ENCODE measurements around the gene PPP1R14C.
"Not testable (repeated sequence)": the region's sequence is repeated elsewhere in the genome, so short reads cannot be mapped to it uniquely, and the experiment has no call there.

The PPP1R14C gene

GRCh38 chr6:150142670-150143515 is at the start of gene PPP1R14C:
PPP1R14C (plus strand) TSS chr6:150143044; CDS start chr6:150143193, 149 bp downstream.
- DNase-seq = no peak

- DNase-seq = no peak
Observed at GRCh38 chr6:150093397-150093796, 49.4 kb upstream of the PPP1R14C start.

- DNase-seq = no peak
Observed at GRCh38 chr6:150098155-150098554, 44.7 kb upstream of the PPP1R14C start.

DNA sequence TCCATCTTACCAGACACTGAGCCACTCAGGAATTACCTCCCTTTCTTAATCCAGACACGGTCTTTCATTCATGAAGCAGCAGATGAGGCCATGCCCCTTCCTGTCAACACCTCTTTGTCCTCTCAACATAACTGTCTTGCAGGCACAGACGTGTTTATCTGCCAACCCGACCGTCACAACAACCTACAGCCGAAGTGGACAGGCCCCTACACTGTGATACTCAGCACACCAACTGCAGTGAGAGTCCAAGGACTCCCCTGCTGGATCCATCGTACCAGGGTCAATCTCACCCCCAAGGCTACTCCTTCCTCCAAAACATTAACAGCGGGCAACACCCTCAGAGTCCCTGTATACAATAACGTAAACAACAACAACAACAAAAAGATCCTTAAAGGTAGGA is 43.3 kb upstream of the PPP1R14C start:
- no peak for DNase-seq

- DNase-seq = no peak
Observed at GRCh38 chr6:150099953-150100352, 42.9 kb upstream of the PPP1R14C start.

DNA sequence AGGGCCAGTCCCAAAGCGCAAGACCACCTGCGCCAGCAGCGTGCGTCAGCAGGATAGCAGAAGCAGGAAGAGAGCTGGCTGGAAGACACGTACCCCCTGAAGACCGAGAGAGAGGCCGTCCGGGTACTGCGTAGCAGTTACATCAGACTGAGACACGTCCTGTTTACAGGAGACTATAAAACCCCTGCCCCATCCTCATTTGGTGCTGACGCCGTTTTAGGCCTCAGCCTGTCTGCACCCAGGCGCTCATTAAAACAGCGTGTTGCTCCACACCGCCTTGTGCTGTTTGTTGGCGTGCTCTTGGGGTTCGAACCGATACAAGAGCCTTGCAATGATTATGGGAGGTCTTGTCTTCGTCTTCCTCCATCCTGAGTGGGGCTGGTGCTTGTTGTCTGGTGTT is 42.1 kb upstream of the PPP1R14C start:
- DNase-seq = no peak

DNA sequence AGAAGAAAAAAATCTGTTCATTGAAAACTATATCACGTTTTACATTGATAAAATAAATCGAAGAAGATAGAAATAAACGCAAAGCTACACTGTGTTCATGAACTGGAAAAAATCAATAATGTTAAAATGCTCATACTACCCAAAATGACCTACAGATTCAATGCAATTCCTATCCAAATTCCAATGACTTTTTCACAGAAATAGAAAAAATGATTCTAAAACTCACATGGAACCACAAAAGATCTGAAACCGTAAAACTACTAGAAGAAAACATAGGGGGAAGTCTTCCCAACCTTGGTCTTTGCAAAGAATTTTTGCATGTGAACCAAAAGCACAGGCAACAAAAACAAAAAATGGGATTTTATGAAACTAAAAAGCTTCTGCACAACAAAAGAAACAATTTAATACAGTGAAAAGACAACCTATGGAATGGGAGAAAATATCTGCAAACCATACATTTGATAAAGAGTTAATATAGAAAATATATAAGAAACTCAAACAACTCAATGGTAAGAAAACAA is 40.0 kb upstream of the PPP1R14C start:
- no peak for DNase-seq

GRCh38 chr6:150112233-150112632 is 30.6 kb upstream of the PPP1R14C start:
- no peak for DNase-seq

DNA sequence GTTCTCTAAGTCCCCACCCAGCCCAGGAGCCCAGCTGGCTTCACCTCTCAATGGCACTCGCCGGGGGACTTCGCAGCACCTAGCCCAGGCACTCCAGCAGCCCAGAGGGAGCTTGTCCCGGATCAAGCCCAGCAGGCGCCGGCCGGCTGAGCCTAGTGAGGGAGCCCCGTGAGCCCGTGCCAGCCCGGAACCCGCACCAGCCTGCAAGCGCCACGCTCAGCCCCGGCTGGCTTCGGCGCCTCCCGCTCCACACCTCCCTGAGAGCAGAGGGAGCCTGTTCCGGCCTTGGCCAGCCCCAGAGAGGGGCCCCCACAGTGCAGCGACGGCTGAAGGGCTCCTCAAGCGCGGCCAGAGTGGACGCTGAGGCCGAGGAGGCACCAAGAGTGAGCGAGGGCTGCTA is 27.1 kb upstream of the PPP1R14C start:
- DNase-seq = no peak

- DNase-seq = no peak
Observed at GRCh38 chr6:150116200-150116800, 26.5 kb upstream of the PPP1R14C start.

DNA sequence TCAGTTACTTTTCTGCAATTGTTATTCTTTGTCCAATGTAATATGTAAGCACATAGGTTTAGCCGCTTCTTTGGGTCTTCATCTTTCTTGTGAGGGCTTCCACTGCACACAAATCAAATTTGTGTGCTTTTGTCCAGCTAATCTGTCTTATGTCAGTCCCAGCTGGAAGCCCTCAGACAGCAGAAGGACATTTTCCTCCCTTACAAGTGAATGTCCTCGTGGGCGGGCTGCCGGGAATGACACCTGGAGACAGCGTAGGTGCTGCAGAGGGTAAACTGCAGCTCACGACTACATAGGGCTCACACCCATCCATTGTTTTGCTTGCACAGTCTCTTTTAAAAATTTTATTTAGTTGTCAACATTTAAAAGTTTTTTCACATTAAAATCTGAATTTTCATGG is 24.6 kb upstream of the PPP1R14C start:
- DNase-seq = no peak

DNA sequence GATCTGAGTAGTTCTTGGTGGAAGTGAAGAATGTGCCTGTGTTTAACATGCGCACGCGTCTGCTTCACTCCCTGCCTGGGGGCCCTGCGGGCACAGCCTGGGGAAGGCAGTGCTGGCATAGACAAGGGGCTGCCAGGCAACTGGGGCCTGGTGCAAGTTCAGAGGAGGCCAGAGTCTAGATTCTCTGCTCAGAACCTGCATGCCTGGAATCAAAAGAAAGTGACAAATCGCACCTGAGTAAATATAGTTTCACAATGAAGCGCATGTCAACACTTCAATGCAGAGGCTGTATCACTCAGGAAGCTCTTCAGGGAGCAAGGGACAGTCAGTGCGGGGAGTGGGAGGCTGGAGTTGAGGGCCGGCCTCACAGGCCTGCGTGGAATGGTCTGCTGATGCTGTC is 24.2 kb upstream of the PPP1R14C start:
- no peak for DNase-seq

DNA sequence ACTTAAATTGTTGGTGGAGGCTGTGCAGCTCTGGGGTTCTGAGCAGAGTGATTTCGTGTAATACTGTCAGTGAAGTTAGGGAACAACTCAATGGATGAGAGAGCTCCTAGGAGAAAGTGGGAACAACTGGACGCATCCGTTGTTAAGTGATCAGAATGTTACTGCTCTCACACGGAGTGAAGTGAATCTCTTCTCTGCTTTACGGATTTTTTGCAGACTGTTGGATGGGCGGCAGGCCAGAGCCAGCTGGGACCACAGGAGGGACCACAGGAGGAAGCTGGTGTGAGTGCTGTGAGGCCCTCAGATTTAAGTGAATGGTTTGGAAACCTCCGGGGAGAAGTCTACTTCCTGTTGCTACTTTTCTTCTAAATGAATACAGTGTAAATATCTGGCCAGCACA is 23.7 kb upstream of the PPP1R14C start:
- DNase-seq = no peak

DNA sequence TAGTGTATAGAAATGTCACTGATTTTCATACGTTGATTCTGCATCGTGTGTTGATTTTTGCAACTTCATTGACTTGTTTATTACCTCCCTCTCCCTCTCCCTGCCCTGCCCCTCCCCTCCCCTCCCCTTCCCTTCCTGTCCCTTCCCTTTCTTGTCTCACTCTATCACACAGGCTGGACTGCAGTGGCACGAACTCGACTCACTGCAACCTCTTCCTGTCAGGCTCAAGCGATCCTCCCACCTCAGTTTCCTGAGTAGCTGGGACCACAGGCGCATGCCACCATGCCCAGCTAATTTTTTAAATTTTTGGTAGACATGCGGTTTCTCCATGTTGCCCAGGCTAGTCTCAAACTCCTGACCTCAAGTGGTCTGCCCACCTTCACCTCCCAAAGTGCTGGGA is 19.2 kb upstream of the PPP1R14C start:
- DNase-seq = no peak

- DNase-seq = no peak
Observed at GRCh38 chr6:150124235-150124634, 18.6 kb upstream of the PPP1R14C start.

DNA sequence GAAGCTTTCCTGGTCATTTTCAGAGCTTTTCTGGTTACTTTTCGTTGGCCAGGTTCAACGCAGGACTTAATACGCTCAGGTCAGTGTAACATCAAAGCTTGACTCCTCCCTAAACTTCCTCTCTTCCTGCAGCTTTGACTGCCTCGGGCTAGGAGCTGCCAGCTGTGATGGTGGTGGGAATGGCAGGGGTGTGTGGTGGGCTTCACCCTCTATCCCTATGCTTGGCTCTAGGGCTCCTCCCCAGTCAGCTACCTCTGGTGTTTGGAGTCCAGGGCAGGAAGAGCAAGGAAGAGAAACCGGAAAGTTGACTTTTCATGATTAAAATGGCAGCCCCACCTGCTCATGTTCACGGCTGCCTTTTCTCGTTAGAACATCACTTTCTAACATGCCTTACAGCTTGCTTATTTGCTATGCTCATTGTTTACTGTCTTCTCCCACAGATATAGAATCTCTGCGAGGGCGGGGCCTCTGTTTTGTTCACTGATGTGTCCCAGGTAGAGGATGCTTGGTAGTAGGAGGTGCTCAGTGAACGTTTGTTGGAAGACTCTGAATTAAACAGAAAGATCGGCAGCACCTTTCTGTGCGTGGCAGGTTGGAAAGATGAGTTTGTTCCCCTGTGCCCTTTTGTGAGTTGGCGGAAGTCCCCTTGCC is 16.1 kb upstream of the PPP1R14C start:
- no peak for DNase-seq

DNA sequence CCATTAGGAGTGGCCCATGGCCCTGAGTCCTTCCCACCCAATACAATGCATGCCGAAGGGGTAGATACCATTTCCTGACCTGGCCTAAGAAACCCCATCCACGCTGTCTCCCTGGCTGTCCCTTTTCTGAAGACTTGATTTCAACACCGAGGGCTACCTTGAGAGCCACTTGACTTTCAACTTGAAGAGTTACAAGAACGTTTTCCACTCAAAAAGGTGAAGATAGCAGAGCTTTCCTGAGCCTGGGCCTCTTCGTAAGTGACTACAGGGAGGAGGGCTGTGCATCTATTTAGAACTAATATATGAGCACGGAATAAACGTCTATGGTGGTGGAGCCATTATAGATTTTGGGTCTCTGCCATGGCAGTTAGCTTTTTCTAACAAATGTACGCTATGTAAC is 14.4 kb upstream of the PPP1R14C start:
- DNase-seq = no peak

DNA sequence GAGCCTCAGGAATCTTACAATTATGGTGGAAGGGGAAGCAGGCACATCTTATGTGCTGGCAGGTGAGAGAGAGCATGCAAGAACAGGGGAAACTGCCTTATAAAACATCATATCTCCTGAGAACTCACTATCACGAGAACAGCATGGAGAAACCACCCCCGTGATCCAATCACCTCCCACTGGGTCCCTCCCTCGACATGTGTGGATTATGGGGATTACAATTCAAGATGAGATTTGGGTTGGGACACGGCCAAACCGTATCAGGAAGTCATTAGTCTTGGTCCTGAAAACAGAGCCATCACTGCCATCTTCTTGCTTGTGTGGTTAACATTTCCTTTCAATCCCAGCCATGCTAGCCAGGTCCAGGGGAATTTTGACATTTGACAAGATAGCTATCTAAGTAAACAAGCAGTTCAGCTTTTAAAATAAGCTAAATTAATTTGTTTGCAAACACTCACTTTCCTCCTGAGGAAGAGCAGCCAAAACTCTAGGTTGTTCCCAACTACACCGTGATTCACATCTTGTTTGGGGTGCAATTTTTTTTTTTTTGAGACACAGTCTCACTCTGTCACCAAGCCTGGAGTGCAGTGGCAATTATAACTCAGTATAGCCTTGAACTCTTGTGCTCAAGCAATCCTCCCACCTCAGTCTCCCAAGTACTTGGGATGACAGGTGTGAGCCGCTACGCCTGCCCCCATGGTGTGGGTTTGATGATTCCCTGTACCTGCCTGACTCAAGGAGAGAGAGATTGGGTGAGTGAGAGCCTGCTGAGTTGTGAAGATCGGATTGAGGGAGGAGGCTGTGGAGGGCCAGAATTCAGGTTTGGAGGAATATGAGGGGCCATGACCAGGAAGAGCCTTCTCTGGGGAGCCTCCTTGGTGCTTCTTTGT is 13.0 kb upstream of the PPP1R14C start:
- DNase-seq = no peak

DNA sequence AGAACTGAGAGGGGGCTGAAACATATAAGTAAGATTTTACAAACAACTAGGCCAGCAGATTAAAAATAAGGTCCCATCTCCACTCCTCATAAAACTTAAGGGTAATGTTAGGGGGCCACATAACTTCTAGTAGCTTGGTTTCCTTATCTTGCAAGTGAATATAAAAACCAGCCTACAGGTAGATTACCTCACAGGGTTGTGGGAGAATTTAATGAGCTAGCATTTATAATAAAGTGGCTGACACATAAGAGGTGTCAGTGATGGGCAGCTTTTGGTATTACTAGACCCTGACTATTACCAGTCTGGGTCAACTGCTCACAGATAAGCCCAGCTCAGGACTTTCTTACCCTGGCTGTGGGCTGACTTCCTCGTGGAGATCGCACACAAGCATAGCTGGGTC is 9.2 kb upstream of the PPP1R14C start:
- no peak for DNase-seq

DNA sequence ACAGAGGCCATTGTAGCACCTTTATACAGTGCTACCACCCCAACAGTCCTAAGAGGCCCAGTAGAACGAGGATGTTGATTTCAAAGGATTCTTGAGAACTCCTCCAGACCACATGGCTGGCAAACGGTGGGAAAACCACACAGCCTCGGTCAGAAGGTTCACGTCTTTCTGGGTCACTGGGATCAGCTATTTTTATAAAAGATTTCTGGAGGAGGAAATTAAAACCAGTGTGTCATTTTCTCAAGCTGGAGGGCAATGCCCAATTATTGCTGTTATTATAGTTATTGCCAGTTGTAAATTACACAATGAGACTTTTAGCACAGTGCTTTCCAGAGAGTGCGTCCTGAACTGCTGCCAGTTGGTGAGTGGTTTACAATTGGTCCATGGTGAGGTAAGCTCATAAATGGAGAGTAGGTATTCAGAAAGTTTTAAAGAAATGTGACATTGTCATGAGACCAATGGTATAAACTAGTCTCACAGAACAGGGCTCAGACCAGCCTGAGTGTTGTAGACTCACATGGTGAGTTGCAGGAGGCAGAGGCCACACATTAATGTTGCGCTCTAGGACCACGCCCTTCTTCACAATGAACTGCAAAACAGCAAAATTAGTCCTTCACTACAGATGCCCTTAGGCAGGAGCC is 8.4 kb upstream of the PPP1R14C start:
- no peak for DNase-seq

DNA sequence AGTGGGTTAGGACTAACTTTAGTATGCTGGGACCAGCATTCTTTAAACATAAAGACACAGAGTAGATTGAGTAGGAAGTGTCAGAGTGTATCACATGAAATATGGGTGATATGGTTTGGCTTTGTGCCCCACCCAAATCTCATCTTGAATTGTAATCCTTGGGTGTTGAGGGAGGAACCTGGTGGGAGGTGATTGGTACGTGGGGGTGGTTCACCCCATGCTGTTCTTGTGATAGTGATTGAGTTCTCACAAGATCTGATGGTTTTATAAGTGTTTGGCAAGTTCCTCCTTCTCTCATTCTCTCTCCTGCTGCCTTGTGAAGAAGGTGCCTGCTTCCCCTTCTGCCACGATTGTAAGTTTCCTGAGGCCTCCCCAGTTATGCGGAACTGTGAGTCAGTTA is 5.1 kb upstream of the PPP1R14C start:
- not testable (repeated sequence) for DNase-seq

DNA sequence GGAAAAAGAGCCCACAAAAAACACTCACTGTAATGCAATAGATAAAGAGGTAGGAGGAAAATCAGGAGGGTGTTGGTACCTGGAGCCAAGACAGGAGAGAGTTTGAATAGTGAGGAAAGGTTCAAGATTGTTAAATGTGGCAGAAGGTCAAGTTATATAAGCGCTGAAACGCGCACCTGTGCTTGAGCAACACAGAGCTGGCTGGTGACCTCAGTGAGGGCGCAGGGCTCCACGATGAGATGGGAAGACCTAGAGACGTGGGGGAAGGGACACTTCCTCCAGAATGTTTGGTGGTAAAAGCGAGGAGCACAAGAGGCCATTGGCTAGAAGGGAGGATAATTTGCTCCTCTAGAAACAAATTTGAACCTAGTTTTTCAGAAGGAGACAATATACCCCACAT is 4.2 kb upstream of the PPP1R14C start:
- DNase-seq = no peak
